Ovary (tissue), 3 donors: ENCODE data around the gene CTNND2.

ENCODE experiments used
- POLR2A ChIP-seq: fragments of 450-650 bp; IDR thresholded peaks from one replicate; pipeline ENCODE4 v1.6.1; 2017; ENCODE audit warnings: antibody characterized with exemption, mild to moderate bottlenecking, moderate library complexity
- TF ChIP-seq, protein P1 (sequence below), 3 donors: fragments of 450-650 bp in 2 of 3; fragments of 200-600 bp in 1 of 3; IDR thresholded peaks; one replicate each; pipeline versions ENCODE4 v1.5.1 to v1.8.0; 2016 to 2022; ENCODE audit warnings: antibody characterized with exemption in 3 of 3, mild to moderate bottlenecking in 1 of 3
- donor health status: DM: no; HTN: no; CAD: no.

DNA sequence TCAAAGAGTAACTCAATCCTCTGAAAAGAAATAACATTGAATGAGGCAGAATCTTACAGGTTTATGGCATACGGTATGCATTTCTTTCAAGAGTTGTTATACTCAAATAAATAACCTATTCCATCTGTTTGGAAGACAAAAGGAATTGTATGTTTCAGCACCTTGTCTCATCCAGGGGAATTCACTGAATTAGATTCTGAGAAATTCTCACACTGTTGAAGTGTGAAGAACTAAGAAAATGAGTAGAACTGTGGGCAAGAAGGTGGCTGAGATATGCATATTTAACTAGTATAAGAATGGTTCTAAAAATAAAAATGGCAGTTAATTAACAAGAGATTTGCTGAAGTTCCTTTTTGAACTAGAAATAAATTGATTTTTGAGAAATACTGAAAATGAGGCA, 863.9 kb downstream of the CTNND2 start:
- TF ChIP-seq POLR2A, result no peak
- TF ChIP-seq, protein P1, sequence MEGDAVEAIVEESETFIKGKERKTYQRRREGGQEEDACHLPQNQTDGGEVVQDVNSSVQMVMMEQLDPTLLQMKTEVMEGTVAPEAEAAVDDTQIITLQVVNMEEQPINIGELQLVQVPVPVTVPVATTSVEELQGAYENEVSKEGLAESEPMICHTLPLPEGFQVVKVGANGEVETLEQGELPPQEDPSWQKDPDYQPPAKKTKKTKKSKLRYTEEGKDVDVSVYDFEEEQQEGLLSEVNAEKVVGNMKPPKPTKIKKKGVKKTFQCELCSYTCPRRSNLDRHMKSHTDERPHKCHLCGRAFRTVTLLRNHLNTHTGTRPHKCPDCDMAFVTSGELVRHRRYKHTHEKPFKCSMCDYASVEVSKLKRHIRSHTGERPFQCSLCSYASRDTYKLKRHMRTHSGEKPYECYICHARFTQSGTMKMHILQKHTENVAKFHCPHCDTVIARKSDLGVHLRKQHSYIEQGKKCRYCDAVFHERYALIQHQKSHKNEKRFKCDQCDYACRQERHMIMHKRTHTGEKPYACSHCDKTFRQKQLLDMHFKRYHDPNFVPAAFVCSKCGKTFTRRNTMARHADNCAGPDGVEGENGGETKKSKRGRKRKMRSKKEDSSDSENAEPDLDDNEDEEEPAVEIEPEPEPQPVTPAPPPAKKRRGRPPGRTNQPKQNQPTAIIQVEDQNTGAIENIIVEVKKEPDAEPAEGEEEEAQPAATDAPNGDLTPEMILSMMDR (IDR thresholded peaks at IDR 0.05), result no peak
